Superior temporal gyrus (tissue), 1 donor: Measurements from ENCODE around the gene POU6F2.

ENCODE experiments used
- DNase-seq: peaks from one replicate; pipeline ENCODE4 v3.0.0-alpha.2; 2016; ENCODE audit errors: extremely low spot score

The POU6F2 gene

DNA sequence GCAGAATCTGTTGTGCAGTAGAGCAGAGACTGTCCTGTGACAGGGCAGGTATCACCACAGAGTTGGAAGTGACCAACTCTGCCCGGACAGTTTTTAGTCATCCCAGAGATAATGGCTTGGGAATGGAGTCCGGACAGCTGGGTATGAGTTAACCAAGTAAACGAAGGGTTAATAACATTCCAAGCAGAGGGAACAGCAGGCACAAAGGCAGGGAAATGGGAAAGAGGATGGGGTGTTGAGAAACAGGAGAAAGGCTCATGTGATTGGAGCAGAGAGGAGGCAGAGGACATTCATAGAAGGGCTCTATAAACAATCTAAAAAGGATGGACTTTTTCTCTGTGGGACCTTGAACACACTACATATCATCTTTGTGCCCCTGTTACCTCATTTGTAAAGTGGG lies 456.3 kb downstream of the POU6F2 start:
- no peak for DNase-seq

- DNase-seq, result peak; percentile 55
Observed at GRCh38 chr7:39446546-39446945, 468.8 kb downstream of the POU6F2 start.

- DNase-seq, result no peak
Observed at GRCh38 chr7:39451901-39452300, 474.2 kb downstream of the POU6F2 start.

- DNase-seq, result no peak
Observed at GRCh38 chr7:39453743-39454355, 476.1 kb downstream of the POU6F2 start.

DNA sequence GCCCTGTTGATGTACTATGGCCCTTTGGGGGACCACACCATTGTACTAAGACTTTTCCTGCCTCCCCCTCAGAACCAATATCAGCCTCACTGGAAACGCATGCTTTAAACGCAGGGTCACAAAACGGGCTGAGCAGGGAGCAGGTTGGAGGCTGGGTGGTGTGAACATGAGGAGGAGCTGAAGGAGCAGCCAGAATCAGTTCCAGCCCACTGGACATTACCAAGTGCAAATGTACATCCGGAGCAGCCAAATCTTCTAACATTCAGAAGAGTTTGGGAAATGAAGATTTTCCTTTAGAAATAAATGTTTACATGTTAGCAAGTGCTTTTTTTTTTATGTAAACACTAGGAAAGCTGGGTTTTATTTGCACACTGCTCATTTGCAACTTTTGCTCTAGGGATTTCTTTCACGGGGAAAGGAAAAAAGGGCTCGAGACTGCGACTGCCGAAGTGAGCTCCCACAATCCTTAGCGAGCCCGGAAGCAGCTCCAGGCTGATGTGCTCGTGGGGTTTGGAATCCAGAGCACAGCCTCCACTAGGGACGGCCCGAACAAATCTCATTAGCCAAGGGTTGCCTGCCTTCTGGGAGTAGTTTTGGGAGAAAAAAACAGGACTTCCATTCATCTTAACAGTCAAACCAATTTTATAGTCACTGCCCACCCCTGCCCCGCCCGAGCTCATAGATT lies 480.5 kb downstream of the POU6F2 start:
- no peak for DNase-seq

DNA sequence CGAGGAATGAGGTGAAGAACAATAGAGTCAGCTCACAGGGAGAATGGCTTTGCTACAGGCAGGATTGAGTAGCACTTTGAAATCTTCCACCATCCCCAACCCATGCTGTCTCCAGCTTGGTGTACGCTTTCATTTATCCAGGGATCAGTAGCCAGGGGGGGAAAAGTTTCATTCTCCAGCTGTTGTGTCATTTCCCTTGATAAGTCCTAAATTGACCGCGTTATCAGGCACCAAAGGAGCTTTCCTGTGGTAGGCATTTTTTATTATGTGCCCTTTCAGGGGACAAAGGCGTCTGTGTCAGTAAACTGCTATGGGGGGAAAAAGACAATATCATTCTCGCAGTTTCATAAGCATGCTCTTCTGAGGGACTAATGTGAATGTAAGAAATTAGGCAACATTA lies 481.9 kb downstream of the POU6F2 start:
- no peak for DNase-seq

DNA sequence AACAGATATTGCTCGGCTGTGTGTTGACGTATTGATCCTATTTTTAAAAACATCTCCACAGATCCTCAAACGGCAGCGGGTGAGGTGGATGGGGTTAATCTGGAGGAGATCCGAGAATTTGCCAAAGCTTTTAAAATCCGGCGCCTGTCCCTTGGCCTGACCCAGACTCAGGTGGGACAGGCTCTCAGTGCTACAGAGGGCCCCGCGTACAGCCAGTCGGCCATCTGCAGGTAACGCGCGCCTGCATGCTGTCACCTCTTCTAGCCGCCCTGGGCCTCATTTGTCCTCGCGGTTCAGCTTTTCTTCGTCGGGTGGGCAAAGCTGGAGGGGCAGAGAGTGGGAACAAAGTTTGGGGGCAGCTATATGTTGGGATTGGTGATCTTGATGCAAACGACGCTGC lies 482.8 kb downstream of the POU6F2 start:
- DNase-seq, result no peak

DNA sequence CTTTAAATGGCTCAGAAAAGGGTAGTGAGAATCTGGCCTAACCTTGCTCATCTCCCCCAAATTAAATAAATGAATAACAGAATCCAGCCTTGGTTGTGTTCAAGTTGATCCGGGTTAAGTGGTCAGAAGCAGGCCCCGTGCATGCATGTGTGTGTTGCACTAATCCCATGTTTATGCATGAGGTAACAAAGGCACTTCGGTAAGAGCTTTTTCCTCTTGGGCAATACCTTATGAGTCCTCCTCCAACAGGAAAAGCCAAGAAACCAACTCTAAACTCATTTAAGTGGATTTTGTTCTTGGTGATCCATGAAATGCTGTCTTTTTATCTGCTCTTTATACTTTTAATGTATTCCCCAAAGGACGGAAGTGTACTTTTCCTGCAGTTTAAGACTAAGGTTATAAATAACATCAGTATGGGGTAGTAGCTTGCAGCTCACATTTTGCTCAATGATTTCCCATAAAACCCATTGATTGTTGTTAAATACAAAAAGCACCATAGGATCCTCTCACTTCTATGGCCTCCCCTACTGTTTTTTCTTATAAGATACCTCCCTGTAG lies 483.6 kb downstream of the POU6F2 start:
- no peak for DNase-seq

GRCh38 chr7:39463252-39463651 lies 485.5 kb downstream of the POU6F2 start:
- DNase-seq, result no peak

DNA sequence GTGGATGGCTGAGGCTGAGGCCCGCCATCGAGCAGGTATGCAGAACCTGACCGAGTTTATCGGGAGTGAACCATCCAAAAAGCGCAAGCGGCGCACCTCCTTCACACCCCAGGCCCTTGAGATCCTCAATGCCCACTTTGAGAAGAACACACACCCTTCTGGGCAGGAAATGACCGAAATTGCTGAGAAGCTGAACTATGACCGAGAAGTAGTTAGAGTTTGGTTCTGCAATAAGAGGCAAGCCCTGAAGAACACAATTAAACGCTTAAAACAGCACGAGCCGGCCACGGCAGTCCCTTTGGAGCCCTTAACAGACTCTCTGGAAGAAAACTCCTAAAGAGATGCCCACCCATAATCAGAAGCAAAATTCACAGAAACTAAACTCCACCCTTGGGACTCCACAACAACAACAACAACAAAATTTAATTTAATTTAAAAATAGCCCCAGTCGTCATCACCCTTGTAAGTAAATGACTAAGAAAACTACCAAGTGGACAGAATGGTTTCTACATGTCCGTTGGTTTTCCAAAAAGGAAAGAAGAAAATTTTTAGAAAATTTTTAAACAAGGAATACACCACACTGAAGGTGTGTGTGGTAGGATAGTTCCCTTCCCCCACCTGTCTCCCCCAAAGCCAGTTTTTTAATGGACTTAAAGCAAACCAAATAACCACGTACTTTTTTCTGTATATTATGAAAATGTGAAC lies 486.8 kb downstream of the POU6F2 start:
- DNase-seq, result no peak

DNA sequence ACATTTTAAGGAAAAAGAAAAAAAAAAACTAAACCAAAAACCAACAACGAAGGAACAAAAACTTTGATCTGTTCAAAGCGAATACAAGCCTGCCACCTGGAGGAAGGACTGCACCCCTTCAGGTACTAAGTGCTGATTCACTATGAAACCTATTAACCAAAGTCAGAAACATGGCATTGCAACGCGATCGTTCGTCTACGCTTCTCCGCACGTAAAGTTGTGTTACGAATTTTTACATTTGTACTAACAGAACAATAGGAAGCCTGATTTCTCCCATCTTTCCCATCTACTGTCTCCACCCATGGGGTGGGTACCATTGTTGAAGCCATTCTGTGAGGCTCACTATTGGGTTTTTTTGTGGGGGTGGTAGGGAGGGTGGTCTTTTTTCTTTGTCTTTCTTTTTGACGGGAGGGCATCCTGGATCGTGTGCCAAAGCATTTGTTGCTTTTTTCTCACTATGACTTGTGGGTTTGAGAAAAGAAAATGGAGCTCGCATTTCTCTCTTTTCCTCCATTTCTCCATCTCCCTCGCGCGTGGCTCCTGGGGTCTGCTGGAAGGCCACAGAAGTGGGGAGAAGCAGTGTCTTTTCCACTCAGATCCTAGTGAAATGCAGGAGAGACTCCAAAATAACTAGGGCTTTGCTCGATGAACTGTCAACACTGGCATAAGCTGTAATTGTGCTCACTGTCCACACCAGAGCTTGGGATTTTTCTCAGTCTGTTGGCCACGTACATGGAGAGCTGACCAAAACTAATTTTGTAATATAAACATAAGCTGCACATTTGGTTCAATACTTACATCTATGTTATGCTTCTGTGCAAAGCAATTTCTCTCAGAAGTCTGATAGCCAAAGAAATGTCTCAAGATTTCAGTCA lies 487.6 kb downstream of the POU6F2 start:
- DNase-seq, result peak; percentile 75

DNA sequence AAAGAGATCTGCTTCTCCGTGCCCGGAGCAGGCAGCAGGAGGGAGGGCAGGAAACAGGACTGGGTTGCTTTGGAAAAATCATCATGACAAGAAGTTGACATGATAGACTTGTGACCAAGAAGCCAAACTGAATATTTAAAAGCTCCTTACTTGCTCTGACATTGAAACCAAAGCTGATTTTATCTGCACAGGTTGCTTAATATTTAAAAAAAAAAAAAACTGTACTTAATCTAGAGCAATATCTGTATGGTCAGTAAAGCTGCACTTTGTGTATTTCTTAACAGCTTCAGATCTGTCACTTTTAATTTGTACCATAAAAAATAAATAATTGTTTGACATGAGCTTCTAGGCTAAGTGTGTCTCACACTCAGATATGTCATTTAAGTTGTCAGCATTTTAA lies 490.6 kb downstream of the POU6F2 start:
- no peak for DNase-seq

- no peak for DNase-seq
Observed at GRCh38 chr7:39468808-39469374, 491.2 kb downstream of the POU6F2 start.

GRCh38 chr7:39480901-39481300 lies 503.2 kb downstream of the POU6F2 start:
- DNase-seq, result no peak

DNA sequence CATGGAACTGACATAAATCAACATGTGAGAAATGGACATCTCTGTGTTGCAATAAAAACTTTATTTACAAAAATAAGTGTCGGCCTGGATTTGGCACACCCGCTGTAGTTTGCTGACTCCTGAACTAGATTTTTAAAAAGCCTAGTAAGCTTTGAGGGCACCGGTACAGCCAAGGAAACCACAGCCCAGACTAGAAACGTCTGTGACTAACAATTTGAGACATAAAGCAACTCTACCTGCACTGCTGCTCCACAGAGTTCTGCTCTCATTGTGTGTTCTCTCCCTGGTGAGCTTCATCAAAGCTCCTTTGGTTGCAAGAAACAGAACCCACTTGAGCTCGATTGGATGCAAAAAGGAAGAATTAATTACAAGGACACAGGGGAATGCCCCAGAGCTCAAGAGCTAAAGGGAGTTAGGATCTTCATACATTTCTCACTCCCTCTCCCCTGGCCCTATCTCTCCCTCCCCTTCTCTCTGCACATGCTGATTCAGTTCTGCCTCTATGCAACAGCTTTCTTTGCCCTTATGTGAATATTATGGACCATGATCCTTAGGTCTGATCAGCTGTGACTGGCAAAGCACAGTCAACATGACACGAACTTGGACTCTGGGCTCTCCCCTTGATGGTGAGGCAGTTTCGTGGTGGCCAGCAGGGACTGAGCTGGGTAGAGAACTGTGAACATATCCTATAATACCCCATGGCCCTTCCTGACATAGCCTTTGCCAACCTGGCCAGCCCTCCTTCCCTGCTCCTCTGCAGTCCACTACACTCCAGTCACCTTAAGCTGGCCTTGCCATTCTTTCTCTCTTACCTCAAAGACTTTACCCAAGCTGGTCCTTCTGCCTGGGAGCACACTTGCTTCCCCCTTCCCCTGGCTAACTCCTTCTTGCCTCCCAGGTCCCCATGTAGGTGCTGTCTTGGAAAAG lies 511.0 kb downstream of the POU6F2 start:
- no peak for DNase-seq

- no peak for DNase-seq
Observed at GRCh38 chr7:39490296-39490695, 512.6 kb downstream of the POU6F2 start.

DNA sequence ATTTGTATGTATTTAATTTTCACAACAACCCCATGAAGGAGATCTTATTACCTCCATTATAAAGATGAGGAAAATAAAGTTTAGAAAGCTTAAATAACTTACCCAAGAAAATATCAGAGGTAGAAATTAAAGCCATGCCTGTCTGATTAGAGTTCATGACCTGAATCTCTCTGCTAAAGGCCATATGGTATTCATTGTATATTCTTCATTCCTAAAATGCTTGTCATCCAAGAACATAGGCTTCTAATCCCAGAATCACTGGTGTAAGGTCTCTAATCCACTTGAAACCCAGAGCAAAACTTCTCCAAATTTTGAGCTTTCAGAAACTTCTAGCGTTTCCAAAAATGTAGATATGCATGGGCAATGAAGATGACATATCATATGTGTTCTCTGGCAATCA lies 516.2 kb downstream of the POU6F2 start:
- DNase-seq, result no peak

- DNase-seq, result no peak
Observed at GRCh38 chr7:39501358-39501757, 523.6 kb downstream of the POU6F2 start.

DNA sequence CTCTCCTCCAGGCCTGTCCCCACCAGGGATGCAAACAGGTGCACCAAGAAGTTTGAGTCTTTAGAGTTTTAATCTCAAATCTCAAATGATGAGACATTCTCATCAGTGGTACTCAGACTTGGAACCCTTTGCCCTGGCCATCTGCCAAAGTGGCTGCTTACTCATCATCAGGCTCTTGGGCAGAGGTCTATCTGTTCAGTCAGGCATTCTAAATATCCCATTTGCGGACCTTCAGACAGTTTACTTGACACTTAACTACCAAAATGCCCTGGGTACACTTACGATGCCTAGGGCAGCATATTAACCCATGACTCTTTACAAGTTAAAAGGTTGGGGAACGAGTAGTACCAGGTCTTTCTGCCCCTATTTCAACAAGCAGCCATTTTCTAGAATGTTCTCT lies 527.3 kb downstream of the POU6F2 start:
- DNase-seq, result no peak

DNA sequence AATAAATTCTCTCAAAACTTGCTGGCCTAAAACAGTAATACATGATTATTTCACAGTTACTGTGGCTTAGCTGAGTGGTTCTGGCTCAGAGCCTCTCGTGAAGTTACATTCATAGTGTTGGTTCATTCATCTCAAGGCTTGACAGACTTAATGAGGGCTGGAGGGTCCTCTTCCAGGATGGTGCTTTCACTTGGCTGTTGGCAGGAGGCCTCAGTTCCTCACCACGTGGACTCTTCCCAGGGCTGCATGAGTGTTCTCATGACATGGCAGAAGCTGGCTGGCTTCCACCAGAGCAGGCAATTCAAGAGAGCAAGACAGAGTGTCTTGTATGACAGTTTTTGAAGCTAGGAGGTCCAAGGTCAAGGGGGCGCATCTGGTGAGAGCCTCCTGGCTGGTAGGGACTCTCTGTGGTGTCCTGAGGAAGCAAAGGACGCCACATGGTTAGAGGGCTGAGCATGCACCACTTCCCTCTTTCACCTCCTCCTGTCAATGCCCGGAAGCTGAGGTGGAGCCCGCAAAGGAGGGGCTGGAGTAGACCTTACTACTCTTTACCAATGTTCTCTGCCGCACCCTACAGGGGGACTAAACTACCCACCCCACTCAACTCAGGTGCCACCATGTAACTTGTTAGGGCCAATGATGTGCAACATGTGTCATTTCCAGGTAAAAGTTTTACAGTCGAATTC lies 530.3 kb downstream of the POU6F2 start:
- no peak for DNase-seq
